Hepatocyte (in vitro differentiated cells): ENCODE measurements around the gene GRB10. TPM values are rescaled to one million over a fixed set of nuclear protein-coding genes. Genes with fewer than 3 reads are reported as not detected.

Experiments used
- DNase-seq: peaks from one replicate; pipeline ENCODE4 v3.0.0-alpha.2; 2016; ENCODE audit warnings: low spot score
- H2AFZ ChIP-seq: fragments of 200-600 bp; sonication (generic); 2 replicates; pipeline ENCODE4 v1.6.0; 2016; ENCODE audit warnings: antibody characterized with exemption, mild to moderate bottlenecking
- H3K27ac ChIP-seq: fragments of 200-600 bp; sonication (generic); 2 replicates; pipeline ENCODE4 v1.5.1; 2016; ENCODE audit warnings: mild to moderate bottlenecking
- H3K27me3 ChIP-seq: fragments of 200-600 bp; sonication (generic); 2 replicates; pipeline ENCODE4 v1.6.1; 2016
- H3K36me3 ChIP-seq: fragments of 200-600 bp; sonication (generic); replicated peaks from 2 replicates; pipeline ENCODE4 v1.5.1; 2016; ENCODE audit warnings: low read depth; ENCODE audit not compliant: insufficient read depth
- H3K4me1 ChIP-seq: fragments of 200-600 bp; sonication (generic); 2 replicates; pipeline ENCODE4 v1.5.1; 2016; ENCODE audit warnings: mild to moderate bottlenecking, moderate library complexity; ENCODE audit not compliant: insufficient read depth
- H3K4me2 ChIP-seq: fragments of 200-600 bp; sonication (generic); 2 replicates; pipeline ENCODE4 v1.6.0; 2016
- H3K4me3 ChIP-seq: fragments of 200-600 bp; sonication (generic); 2 replicates; pipeline ENCODE4 v1.5.1; 2016; ENCODE audit warnings: mild to moderate bottlenecking
- H3K79me2 ChIP-seq: fragments of 200-600 bp; sonication (generic); 2 replicates; pipeline ENCODE4 v1.6.0; 2017; ENCODE audit warnings: mild to moderate bottlenecking
- H3K9me2 ChIP-seq: fragments of 200-600 bp; sonication (generic); replicated peaks from 2 replicates; pipeline ENCODE4 v1.6.0; 2017; ENCODE audit warnings: mild to moderate bottlenecking; ENCODE audit not compliant: insufficient read depth
- H3K9me3 ChIP-seq: fragments of 200-600 bp; sonication (generic); 2 replicates; pipeline ENCODE4 v1.5.1; 2016; ENCODE audit warnings: low read depth, mild to moderate bottlenecking
- H4K20me1 ChIP-seq: fragments of 200-600 bp; sonication (generic); 2 replicates; pipeline ENCODE4 v1.6.0; 2016; ENCODE audit warnings: mild to moderate bottlenecking; ENCODE audit not compliant: insufficient read depth, poor library complexity, severe bottlenecking
- EZH2 ChIP-seq: fragments of 200-600 bp; sonication (generic); IDR thresholded peaks from 2 replicates; pipeline ENCODE4 v1.6.1; 2016; ENCODE audit warnings: antibody characterized with exemption, mild to moderate bottlenecking, borderline replicate concordance
- EZH2phosphoT487 ChIP-seq: fragments of 200-600 bp; sonication (generic); IDR thresholded peaks from one replicate; pipeline ENCODE4 v1.6.1; 2018; ENCODE audit warnings: antibody characterized with exemption, mild to moderate bottlenecking, low read depth, moderate library complexity; ENCODE audit not compliant: unreplicated experiment, severe bottlenecking
- WGBS: methylation state at CpG from one replicate; pipeline ENCODE4 v1.1.6; 2016; ENCODE audit warnings: low lambda C conversion rate; ENCODE audit errors: missing lambda C conversion rate; 5-methylcytosine and 5-hydroxymethylcytosine counted together
- polyA plus RNA-seq: library from polyadenylated mRNA; unstranded; fragments of >200 nt; fragmentation: Nextera tagmentation; extraction: Ambion mirVana; gene quantifications from 2 replicates; pipeline ENCODE4 v1.2.1, GENCODE V29; 2016
- total RNA-seq: library from RNA; depleted of rRNA; stranded (reverse); fragments of >200 nt; gene quantifications from 2 replicates; pipeline ENCODE4 v1.2.3, GENCODE V29; 2014
- TF ChIP-seq, protein P1 (sequence below): fragments of 200-600 bp; sonication (generic); IDR thresholded peaks from 2 replicates; pipeline ENCODE4 v1.5.1; 2016; ENCODE audit warnings: antibody characterized with exemption, mild to moderate bottlenecking; ENCODE audit not compliant: poor library complexity

GRB10 gene
- total and polyA plus RNA-seq, 2 experiments from 2014 or later: 47.6 to 65.9 TPM

DNA sequence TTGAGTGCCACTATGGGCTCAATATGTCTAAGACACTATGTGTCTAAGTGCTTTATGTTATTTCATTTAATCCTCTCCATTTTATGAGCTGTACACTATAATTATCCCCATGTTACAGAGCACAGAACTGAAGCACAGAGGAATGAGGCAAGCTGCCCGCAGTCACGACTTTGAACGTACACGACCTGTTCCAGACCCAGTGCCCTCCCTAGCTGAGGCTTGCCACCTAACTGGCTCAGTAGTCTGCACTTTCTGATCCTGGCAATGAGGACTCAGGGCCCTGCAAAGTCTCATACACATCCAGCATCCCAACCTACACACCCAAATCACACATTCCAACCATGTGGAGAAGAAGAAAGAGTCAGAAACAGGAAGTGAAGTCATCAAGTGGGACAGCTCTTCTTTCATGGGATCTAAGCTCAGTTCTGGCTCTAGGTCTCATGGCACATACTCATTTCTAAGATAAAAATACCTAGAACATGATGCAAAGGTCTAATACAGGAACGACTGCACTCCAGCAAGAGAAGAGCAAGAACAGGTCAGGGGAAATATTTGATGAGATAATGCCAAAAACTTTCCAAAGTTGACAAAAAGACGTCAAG, 175.1 kb downstream of the GRB10 start:
- no peak overlapping the region for H3K4me3 ChIP-seq
- WGBS: 75% methylated on average over 6 of the region's 6 CpGs

DNA sequence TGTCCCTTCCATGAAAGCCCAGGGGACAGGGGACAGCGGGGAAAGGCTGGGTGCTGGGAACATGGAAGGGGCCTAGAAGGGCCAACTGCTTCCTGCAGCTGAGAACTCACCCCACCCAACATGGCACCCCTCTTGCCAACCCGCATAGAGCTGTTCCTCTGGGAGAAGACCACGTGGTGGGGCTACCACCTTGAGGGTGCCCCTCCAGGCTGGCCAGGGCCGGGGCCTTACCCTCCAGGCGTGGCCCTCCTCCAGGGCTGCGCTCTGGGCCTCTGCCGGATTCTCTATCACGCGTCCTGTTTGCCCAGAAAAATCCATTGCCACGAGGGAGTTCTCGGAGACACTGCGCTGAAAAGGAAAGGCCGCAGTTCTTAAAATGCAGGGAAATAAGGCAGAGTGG, 177.6 kb downstream of the GRB10 start:
- TF ChIP-seq EZH2phosphoT487 (no peak), EZH2 (no peak)
- TF ChIP-seq, protein P1, sequence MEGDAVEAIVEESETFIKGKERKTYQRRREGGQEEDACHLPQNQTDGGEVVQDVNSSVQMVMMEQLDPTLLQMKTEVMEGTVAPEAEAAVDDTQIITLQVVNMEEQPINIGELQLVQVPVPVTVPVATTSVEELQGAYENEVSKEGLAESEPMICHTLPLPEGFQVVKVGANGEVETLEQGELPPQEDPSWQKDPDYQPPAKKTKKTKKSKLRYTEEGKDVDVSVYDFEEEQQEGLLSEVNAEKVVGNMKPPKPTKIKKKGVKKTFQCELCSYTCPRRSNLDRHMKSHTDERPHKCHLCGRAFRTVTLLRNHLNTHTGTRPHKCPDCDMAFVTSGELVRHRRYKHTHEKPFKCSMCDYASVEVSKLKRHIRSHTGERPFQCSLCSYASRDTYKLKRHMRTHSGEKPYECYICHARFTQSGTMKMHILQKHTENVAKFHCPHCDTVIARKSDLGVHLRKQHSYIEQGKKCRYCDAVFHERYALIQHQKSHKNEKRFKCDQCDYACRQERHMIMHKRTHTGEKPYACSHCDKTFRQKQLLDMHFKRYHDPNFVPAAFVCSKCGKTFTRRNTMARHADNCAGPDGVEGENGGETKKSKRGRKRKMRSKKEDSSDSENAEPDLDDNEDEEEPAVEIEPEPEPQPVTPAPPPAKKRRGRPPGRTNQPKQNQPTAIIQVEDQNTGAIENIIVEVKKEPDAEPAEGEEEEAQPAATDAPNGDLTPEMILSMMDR: no peak
- Histone ChIP-seq H3K9me3 (no peaks in the 10 kb centered on the region), H3K27ac (no peak overlapping the region), H3K27me3 (no peaks in the 10 kb centered on the region), H2AFZ (no peak overlapping the region), H3K4me3 (no peak overlapping the region), H3K9me2 (no peaks in the 10 kb centered on the region), H3K4me1 (no peaks in the 10 kb centered on the region), H3K36me3 (no peaks in the 10 kb centered on the region), H3K4me2 (no peak overlapping the region), H3K79me2 (no peaks in the 10 kb centered on the region), H4K20me1 (no peaks in the 10 kb centered on the region)
- 98% methylated on average over 13 of the region's 13 CpGs for WGBS
- DNase-seq: no peak

More for the DNA sequence above, 175.1 kb downstream of the GRB10 start:
- Histone ChIP-seq H3K4me2 (no peak overlapping the region), H3K4me1 (no peaks in the 10 kb centered on the region), H3K79me2 (no peaks in the 10 kb centered on the region), H3K36me3 (no peaks in the 10 kb centered on the region), H2AFZ (no peak overlapping the region), H3K27ac (no peak overlapping the region), H3K9me3 (no peaks in the 10 kb centered on the region), H3K27me3 (no peaks in the 10 kb centered on the region), H3K9me2 (no peaks in the 10 kb centered on the region), H4K20me1 (no peaks in the 10 kb centered on the region)
- TF ChIP-seq EZH2phosphoT487 (no peak), EZH2 (no peak)
- TF ChIP-seq, protein P1: no peak
- DNase-seq: no peak

DNA sequence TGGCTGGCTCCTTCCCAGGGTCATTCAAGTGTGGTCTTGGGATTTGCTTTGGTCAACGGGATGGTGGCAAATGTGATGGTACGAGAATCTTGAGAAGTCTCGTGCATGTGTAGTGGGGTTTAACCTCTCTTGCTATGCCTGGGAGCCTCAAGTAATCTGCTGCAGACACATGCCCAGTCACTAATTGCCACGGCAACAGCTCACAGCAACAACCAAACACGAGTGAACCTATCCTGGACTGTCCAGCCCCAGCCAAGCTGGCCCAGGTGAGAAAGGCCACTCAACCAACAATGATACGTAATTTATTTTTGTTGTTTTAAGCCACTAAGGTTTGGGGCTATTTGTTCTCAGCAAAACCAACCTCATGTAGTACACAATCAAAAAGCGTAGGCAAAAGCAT, 179.4 kb downstream of the GRB10 start:
- TF ChIP-seq, protein P1: no peak
- no peak for TF ChIP-seq EZH2phosphoT487
- no peak for TF ChIP-seq EZH2
- Histone ChIP-seq H3K27me3 (no peaks in the 10 kb centered on the region), H3K9me3 (no peaks in the 10 kb centered on the region), H3K4me1 (no peaks in the 10 kb centered on the region), H3K36me3 (no peaks in the 10 kb centered on the region), H3K4me3 (no peak overlapping the region), H3K27ac (no peak overlapping the region), H3K79me2 (no peaks in the 10 kb centered on the region), H4K20me1 (no peaks in the 10 kb centered on the region), H3K9me2 (no peaks in the 10 kb centered on the region), H3K4me2 (no peak overlapping the region), H2AFZ (no peak overlapping the region)
- 91% methylated on average over 7 of the region's 7 CpGs for WGBS
- no peak for DNase-seq

DNA sequence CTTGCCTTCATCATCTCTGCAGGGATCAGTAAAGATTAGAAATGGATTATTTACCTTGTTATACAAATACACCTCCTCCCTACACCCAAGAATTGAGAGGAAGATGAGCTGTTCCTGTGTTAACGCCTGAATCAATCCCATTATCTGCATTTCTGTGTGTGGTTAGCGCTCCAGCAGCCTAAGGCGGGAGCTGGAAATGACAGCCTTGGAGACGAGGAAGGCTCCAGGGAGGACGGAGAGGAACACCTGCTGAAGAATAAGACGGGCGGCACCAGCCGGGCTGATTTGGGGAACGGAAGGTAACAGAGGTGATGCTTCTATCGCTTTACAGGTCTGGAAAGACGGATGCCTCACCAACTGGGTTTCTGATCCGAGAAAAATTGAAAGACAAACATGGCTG, 183.3 kb downstream of the GRB10 start:
- TF ChIP-seq, protein P1: no peak
- TF ChIP-seq EZH2phosphoT487: no peak
- no peak for TF ChIP-seq EZH2
- 73% methylated on average over 12 of the region's 12 CpGs for WGBS
- no peaks in the 10 kb centered on the region for H3K36me3 ChIP-seq

More for the DNA sequence above, 183.3 kb downstream of the GRB10 start:
- Histone ChIP-seq H2AFZ (no peak overlapping the region), H3K4me3 (no peak overlapping the region), H4K20me1 (no peaks in the 10 kb centered on the region), H3K79me2 (no peaks in the 10 kb centered on the region), H3K4me1 (no peaks in the 10 kb centered on the region), H3K27ac (no peak overlapping the region), H3K27me3 (no peaks in the 10 kb centered on the region), H3K9me3 (no peaks in the 10 kb centered on the region), H3K4me2 (no peak overlapping the region), H3K9me2 (no peaks in the 10 kb centered on the region)
- no peak for DNase-seq
